ENCODE data around the gene SLC37A1.

GRCh38 chr21:42527127-42527488 is 13.5 kb downstream of the SLC37A1 start:
- TF ChIP-seq POLR2A (IDR thresholded peaks at IDR 0.05) (no peak), CTCF (IDR thresholded peaks at IDR 0.05 in 8 of 11, conservative IDR thresholded peaks at IDR 0.05 in 3 of 11) (no peak), POLR2AphosphoS5 (IDR thresholded peaks at IDR 0.05) (no peak)

All from spleen (tissue), 7 donors.